Pancreas (tissue), 10 donors: ENCODE results near the gene CAPN12. TPM values are rescaled to one million over a fixed set of nuclear protein-coding genes. Genes with fewer than 3 reads are reported as not detected.

Experiments used
- ATAC-seq, 4 donors: fragments of 200-7000 bp; cut with Tn5 transposase; one replicate each; pipeline versions ENCODE4 v1.8.0 to v1.9.1; 2020; ENCODE audit warnings: mild to moderate bottlenecking in 4 of 4, moderate library complexity in 4 of 4
- DNase-seq, 6 donors: peaks; one replicate each; pipeline ENCODE4 v3.0.0-alpha.2; 2020
- FAIRE-seq: peaks from 2 replicates; lab custom pipeline; 2012; peaks lifted over from hg19 to GRCh38; lab: Jason Lieb, UNC
- H3K27ac ChIP-seq, 4 donors: fragments of 200-600 bp; sonication (generic); 1 replicate in 3 of 4; 2 replicates in 1 of 4; pipeline versions ENCODE4 v1.5.0 to v1.8.0; 2020
- H3K27me3 ChIP-seq, 4 donors: fragments of 200-600 bp; one replicate each; pipeline ENCODE4 v1.8.0; 2021
- H3K36me3 ChIP-seq, 3 donors: fragments of 200-600 bp; sonication (generic) in 1 of 3; one replicate each; pipeline versions ENCODE4 v1.5.0 to v1.8.0; 2020 to 2021
- H3K4me1 ChIP-seq, 3 donors: fragments of 200-600 bp; one replicate each; pipeline ENCODE4 v1.8.0; 2021
- H3K4me3 ChIP-seq, 4 donors: fragments of 200-600 bp; sonication (generic) in 2 of 4; one replicate each; pipeline versions ENCODE4 v1.5.0 to v1.8.0; 2020 to 2021
- H3K9me3 ChIP-seq, 4 donors: fragments of 200-600 bp; one replicate each; pipeline ENCODE4 v1.8.0; 2021
- CTCF ChIP-seq, 4 donors: fragments of 200-600 bp; sonication (generic) in 3 of 4; IDR thresholded peaks; one replicate each; pipeline versions ENCODE4 v1.5.0 to v1.8.0; 2021; ENCODE audit warnings: antibody characterized with exemption in 4 of 4
- WGBS, 2 donors: extraction: QIAGEN DNeasy Blood & Tissue Kit; methylation state at CpG; one replicate each; pipeline ENCODE4 v1.1.7; 2013; 5-methylcytosine and 5-hydroxymethylcytosine counted together
- intact Hi-C, 3 donors: fragments of 100-400 bp; cut with DNase I; formaldehyde crosslinking; loops; one replicate each; pipeline versions ENCODE4 v1.11.1 to v1.14.2; 2022
- polyA plus RNA-seq, 2 donors: library from polyadenylated mRNA; stranded (reverse); fragments of 200-250 nt; gene quantifications; one replicate each; pipeline ENCODE4 v1.2.3, GENCODE V29; 2013
- total RNA-seq, 6 donors: library from RNA; stranded (reverse); fragmentation: NEBNext Ultra II Directional in 4 of 6; extraction: Animal tissue kit (Norgen Biotek cat#: 25700) in 4 of 6; gene quantifications; one replicate each; pipeline versions ENCODE4 v1.2.1 to v1.2.4, GENCODE V29; 2021 to 2023
- donor health status: healthy with polysubstance abuse.
- donor health status: DM: no; HTN: no; CAD: no; lungs with moderate emphysema.
- donor health status: DM: no; HTN: no; CAD: no.
- donor health status: control.
- donor health status: control.
- donor health status: Bipolar disorder and iron deficiency.
- donor health status: DM: yes; HTN: yes; CAD: no.
- donor health status: DM: no; HTN: no; CAD: no.
- donor health status: DM: no; HTN: no; CAD: no.
- donor health status: DM: yes; HTN: yes; CAD: no.

CAPN12 gene
- total and polyA plus RNA-seq, 8 donors: 2.3 to 46.3 (median 8.0) TPM

GRCh38 chr19:38737921-38738737 is 6.1 kb downstream of the CAPN12 start:
- Histone ChIP-seq H3K36me3 (no peaks in the 10 kb centered on the region), H3K9me3 (no peaks in the 10 kb centered on the region), H3K4me3 (no peak overlapping the region), H3K27ac (no peak overlapping the region), H3K27me3 (no peaks in the 10 kb centered on the region), H3K4me1 (no peaks in the 10 kb centered on the region)
- FAIRE-seq: no peak
- peak in 2 of 6 donors; percentile 41 to 66 for DNase-seq
- ATAC-seq: no peak
- WGBS, 2 donors: 95 to 96% methylated on average over 21 of the region's 21 CpGs
- TF ChIP-seq CTCF (IDR thresholded peaks at IDR 0.05): no peak
- intact Hi-C loops: no loop called here

DNA sequence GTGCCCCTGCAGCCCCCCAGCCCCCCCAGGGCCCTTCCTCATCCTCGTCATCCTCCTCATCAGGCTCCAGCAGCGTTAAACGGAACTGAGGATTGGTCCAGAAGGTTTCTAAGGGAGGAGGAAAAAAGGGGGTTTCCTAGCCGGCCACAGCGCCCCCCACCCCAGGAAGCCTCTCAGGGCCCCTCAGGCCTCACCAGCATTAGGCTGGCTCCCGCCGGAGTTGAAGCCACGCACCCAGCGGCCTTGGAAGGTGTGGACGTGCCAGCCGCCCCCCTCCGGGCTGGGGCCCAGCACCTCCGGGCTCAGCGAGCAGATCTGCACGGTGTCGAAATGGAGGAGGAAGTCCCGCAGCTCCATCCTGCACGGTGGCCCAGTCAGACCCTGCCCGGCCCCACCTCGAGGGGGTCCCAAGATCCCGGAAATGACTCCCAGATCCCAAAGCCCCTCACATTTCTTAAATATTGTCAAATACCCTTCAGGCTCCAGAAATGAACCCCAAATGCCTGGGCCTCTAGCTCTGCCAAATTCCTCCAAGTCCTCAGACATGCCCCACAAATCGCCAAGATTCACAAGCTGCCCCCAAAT is 6.9 kb downstream of the CAPN12 start:
- peak overlapping the region in 1 of 4 donors; percentile 1 for H3K27ac ChIP-seq
- intact Hi-C loops: no loop called here
- FAIRE-seq (no peak), ATAC-seq (no peak), DNase-seq (peak in 5 of 6 donors; percentile 33 to 67 (median 46))
- H3K4me3 ChIP-seq: no peak overlapping the region
- H3K9me3 ChIP-seq: no peaks in the 10 kb centered on the region
- WGBS, 2 donors: 63 to 74% methylated on average over 18 to 22 of the region's 22 CpGs
- no peaks in the 10 kb centered on the region for H3K27me3 ChIP-seq
- H3K4me1 ChIP-seq: peaks cover 2 to 4% (median 4%) of the 10 kb centered on the region in 3 donors
- TF ChIP-seq CTCF (IDR thresholded peaks at IDR 0.05): no peak
- H3K36me3 ChIP-seq: no peaks in the 10 kb centered on the region

- H3K27ac ChIP-seq: peak overlapping the region; percentile 63 to 74 (median 66)
Observed at GRCh38 chr19:38736413-38737280, 7.6 kb downstream of the CAPN12 start.

DNA sequence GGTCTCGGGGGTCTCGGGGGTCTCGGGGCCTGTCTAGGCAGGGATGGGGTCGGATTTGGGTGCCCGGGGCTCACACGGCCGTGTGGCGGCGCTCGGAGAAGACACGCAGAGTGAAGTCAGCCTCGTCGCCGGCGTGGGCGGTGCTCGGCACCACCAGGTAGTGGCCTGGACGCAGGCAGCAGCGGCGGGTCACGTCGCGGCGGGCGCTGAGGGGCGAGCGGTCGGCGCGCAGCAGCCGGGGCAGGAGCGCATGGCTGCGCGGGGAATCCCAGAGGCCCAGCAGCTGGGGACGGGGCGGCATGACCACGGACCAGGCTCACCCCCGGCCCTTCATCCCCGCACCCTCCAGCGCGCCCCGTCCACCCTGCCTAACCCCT is 8.2 kb downstream of the CAPN12 start:
- no peaks in the 10 kb centered on the region for H3K9me3 ChIP-seq
- peak; percentile 60 to 92 (median 76) for DNase-seq
- peaks cover 15 to 17% (median 17%) of the 10 kb centered on the region in 3 donors for H3K4me1 ChIP-seq
- no peak for TF ChIP-seq CTCF (IDR thresholded peaks at IDR 0.05)
- H3K36me3 ChIP-seq: no peaks in the 10 kb centered on the region
- peak overlapping the region; percentile 63 to 74 (median 66) for H3K27ac ChIP-seq
- WGBS, 2 donors: 1 to 7% methylated on average over 5 to 42 of the region's 42 CpGs
- intact Hi-C loops: no loop called here
- no peaks in the 10 kb centered on the region for H3K27me3 ChIP-seq
- ATAC-seq: peak; percentile 22 to 58 (median 46)
- peak overlapping the region in 3 of 4 donors; percentile 14 to 52 (median 44) for H3K4me3 ChIP-seq
- FAIRE-seq: no peak

More at GRCh38 chr19:38736413-38737280, 7.6 kb downstream of the CAPN12 start:
- 17 to 18% methylated on average over 33 to 36 of the region's 36 CpGs for WGBS, 2 donors
- intact Hi-C loops: no loop called here
- Histone ChIP-seq H3K4me1 (peaks cover 8 to 11% (median 11%) of the 10 kb centered on the region in 3 donors), H3K4me3 (peak overlapping the region in 3 of 4 donors; percentile 14 to 52 (median 44)), H3K36me3 (no peaks in the 10 kb centered on the region), H3K27me3 (no peaks in the 10 kb centered on the region), H3K9me3 (no peaks in the 10 kb centered on the region)
- peak; percentile 63 to 90 (median 82) for DNase-seq
- FAIRE-seq: no peak
- TF ChIP-seq CTCF (IDR thresholded peaks at IDR 0.05): no peak
- peak; percentile 33 to 62 (median 50) for ATAC-seq
